Activated T-helper 1 cell treated with anti-CD3 and anti-CD28 coated beads, Interleukin-12 subunit alpha, Interleukin-12 subunit beta, Interleukin-2, Interleukin-4 antibody, amounts not matched to agents 30 ng/mL and 10 ng/mL and 1 ng/mL, durations not matched to agents 14 hours and 24 hours and 36 hours (primary cell): ENCODE measurements around the gene EGR4. TPM values are rescaled to one million over a fixed set of nuclear protein-coding genes. Genes with fewer than 3 reads are reported as not detected.
A peak's percentile ranks its signal among the peaks of the same experiment; 100 is the strongest.

Experiments
- DNase-seq: peaks from one replicate; pipeline ENCODE4 v3.0.0; 2021; ENCODE audit warnings: low spot score
- H3K27ac Mint-ChIP-seq: one replicate; pipeline ENCODE4 v1.8.0; 2021; ENCODE audit warnings: mild to moderate bottlenecking, mixed read lengths
- H3K27me3 Mint-ChIP-seq: one replicate; pipeline ENCODE4 v1.8.0; 2022; ENCODE audit warnings: mild to moderate bottlenecking, moderate library complexity, mixed read lengths; ENCODE audit not compliant: insufficient read depth
- H3K36me3 Mint-ChIP-seq: one replicate; pipeline ENCODE4 v1.8.0; 2021; ENCODE audit warnings: low read depth, mixed read lengths
- H3K4me1 Mint-ChIP-seq: one replicate; pipeline ENCODE4 v1.8.0; 2021; ENCODE audit warnings: low read depth, mixed read lengths
- H3K4me3 Mint-ChIP-seq: one replicate; pipeline ENCODE4 v1.8.0; 2021; ENCODE audit warnings: mild to moderate bottlenecking, moderate library complexity, mixed read lengths
- H3K9me3 Mint-ChIP-seq: one replicate; pipeline ENCODE4 v1.8.0; 2021; ENCODE audit warnings: mixed read lengths
- intact Hi-C: fragments of 100-400 bp; cut with micrococcal nuclease; formaldehyde crosslinking; loops from one replicate; pipeline ENCODE4 v1.15.1; 2024
- total RNA-seq: library from RNA; stranded (reverse); gene quantifications from 2 replicates; pipeline ENCODE4 v1.2.3, GENCODE V29; 2022

The EGR4 gene
- total RNA-seq, 1 donor from 2014 or later: 1.9 TPM

- Mint-ChIP-seq H3K4me3 (no peak overlapping the region), H3K27ac (no peak overlapping the region), H3K4me1 (no peaks in the 10 kb centered on the region), H3K36me3 (peaks cover 2% of the 10 kb centered on the region), H3K9me3 (no peaks in the 10 kb centered on the region), H3K27me3 (peaks cover 57% of the 10 kb centered on the region)
- DNase-seq: no peak
- intact Hi-C loops: loop anchor here (10.0 kb wide), 2 partner anchors 383 to 1357 kb away; partner anchors contain the start of genes EMX1 and SEMA4F
Observed at GRCh38 chr2:73297586-73297985, 4.2 kb upstream of the EGR4 start.

GRCh38 chr2:73297151-73297559 lies 3.8 kb upstream of the EGR4 start:
- H3K9me3 Mint-ChIP-seq: no peaks in the 10 kb centered on the region
- peaks cover 59% of the 10 kb centered on the region for H3K27me3 Mint-ChIP-seq
- H3K27ac Mint-ChIP-seq: no peak overlapping the region
- DNase-seq: no peak
- peaks cover 2% of the 10 kb centered on the region for H3K36me3 Mint-ChIP-seq
- no peaks in the 10 kb centered on the region for H3K4me1 Mint-ChIP-seq
- H3K4me3 Mint-ChIP-seq: no peak overlapping the region
- intact Hi-C loops: loop anchor here (10.0 kb wide), 2 partner anchors 382 to 1358 kb away; partner anchors contain the start of genes EMX1 and SEMA4F

- Mint-ChIP-seq H3K27me3 (peaks cover 55% of the 10 kb centered on the region), H3K4me1 (peaks cover 6% of the 10 kb centered on the region), H3K36me3 (peaks cover 2% of the 10 kb centered on the region), H3K27ac (no peak overlapping the region), H3K9me3 (no peaks in the 10 kb centered on the region), H3K4me3 (no peak overlapping the region)
- intact Hi-C loops: loop anchor here (10.0 kb wide), 2 partner anchors 381 to 1359 kb away; partner anchors contain the start of genes EMX1 and SEMA4F
- no peak for DNase-seq
Observed at GRCh38 chr2:73295751-73296400, 2.5 kb upstream of the EGR4 start.

- H3K9me3 Mint-ChIP-seq: no peaks in the 10 kb centered on the region
- peaks cover 67% of the 10 kb centered on the region for H3K27me3 Mint-ChIP-seq
- no peak overlapping the region for H3K27ac Mint-ChIP-seq
- H3K4me1 Mint-ChIP-seq: peaks cover 14% of the 10 kb centered on the region
- H3K36me3 Mint-ChIP-seq: peaks cover 2% of the 10 kb centered on the region
- no peak overlapping the region for H3K4me3 Mint-ChIP-seq
- intact Hi-C loops: loop anchor here (5.0 to 10.0 kb wide), 4 partner anchors 379 to 1663 kb away; partner anchors contain the start of genes EMX1, POLE4 and SEMA4F
- DNase-seq: no peak
Observed at GRCh38 chr2:73294239-73294638, 891 bp upstream of the EGR4 start.

GRCh38 chr2:73292906-73293533 lies 328 bp downstream of the EGR4 start:
- peak overlapping the region; percentile 25 for H3K27ac Mint-ChIP-seq
- H3K4me3 Mint-ChIP-seq: peak overlapping the region; percentile 73
- peaks cover 75% of the 10 kb centered on the region for H3K27me3 Mint-ChIP-seq
- no peaks in the 10 kb centered on the region for H3K9me3 Mint-ChIP-seq
- H3K4me1 Mint-ChIP-seq: peaks cover 14% of the 10 kb centered on the region
- intact Hi-C loops: loop anchor here (1.0 to 10.0 kb wide), 11 partner anchors 9 to 1664 kb away; partner anchors contain the start of genes ALMS1, CCT7, EMX1 and FBXO41
- H3K36me3 Mint-ChIP-seq: peaks cover 2% of the 10 kb centered on the region
- DNase-seq: no peak

GRCh38 chr2:73292316-73292905 lies 937 bp downstream of the EGR4 start:
- intact Hi-C loops: loop anchor here (2.0 to 10.0 kb wide), 6 partner anchors 180 to 1665 kb away; partner anchors contain the start of genes EMX1, POLE4, RAB11FIP5 and SEMA4F
- Mint-ChIP-seq H3K4me3 (peak overlapping the region; percentile 73), H3K4me1 (peaks cover 14% of the 10 kb centered on the region), H3K27ac (no peak overlapping the region), H3K36me3 (peaks cover 2% of the 10 kb centered on the region), H3K27me3 (peaks cover 73% of the 10 kb centered on the region), H3K9me3 (no peaks in the 10 kb centered on the region)
- no peak for DNase-seq

GRCh38 chr2:73291461-73292315 lies 1.7 kb downstream of the EGR4 start:
- intact Hi-C loops: loop anchor here (1.0 to 10.0 kb wide), 8 partner anchors 22 to 1666 kb away; partner anchors contain the start of genes EMX1, POLE4, RAB11FIP5 and SEMA4F
- no peaks in the 10 kb centered on the region for H3K9me3 Mint-ChIP-seq
- peak overlapping the region; percentile 76 for H3K4me3 Mint-ChIP-seq
- H3K36me3 Mint-ChIP-seq: peaks cover under 1% of the 10 kb centered on the region
- peaks cover 66% of the 10 kb centered on the region for H3K27me3 Mint-ChIP-seq
- H3K27ac Mint-ChIP-seq: no peak overlapping the region
- DNase-seq: no peak
- peaks cover 14% of the 10 kb centered on the region for H3K4me1 Mint-ChIP-seq

- intact Hi-C loops: loop anchor here (1.0 to 10.0 kb wide), 6 partner anchors 22 to 1666 kb away; partner anchors contain the start of genes EMX1, POLE4, SEMA4F and SMYD5
- peak overlapping the region; percentile 76 for H3K4me3 Mint-ChIP-seq
- H3K4me1 Mint-ChIP-seq: peaks cover 14% of the 10 kb centered on the region
- H3K27ac Mint-ChIP-seq: peak overlapping the region; percentile 57
- peaks cover 59% of the 10 kb centered on the region for H3K27me3 Mint-ChIP-seq
- H3K9me3 Mint-ChIP-seq: no peaks in the 10 kb centered on the region
- DNase-seq: peak; percentile 58
- no peaks in the 10 kb centered on the region for H3K36me3 Mint-ChIP-seq
Observed at GRCh38 chr2:73291093-73291460, 2.3 kb downstream of the EGR4 start.

- H3K4me1 Mint-ChIP-seq: peaks cover 23% of the 10 kb centered on the region
- no peak for DNase-seq
- no peaks in the 10 kb centered on the region for H3K36me3 Mint-ChIP-seq
- H3K27ac Mint-ChIP-seq: peak overlapping the region; percentile 40
- H3K9me3 Mint-ChIP-seq: no peaks in the 10 kb centered on the region
- H3K4me3 Mint-ChIP-seq: no peak overlapping the region
- intact Hi-C loops: loop anchor here (5.0 to 10.0 kb wide), 4 partner anchors 375 to 1667 kb away; partner anchors contain the start of genes EMX1, POLE4 and SEMA4F
- H3K27me3 Mint-ChIP-seq: peaks cover 51% of the 10 kb centered on the region
Observed at GRCh38 chr2:73290049-73290839, 3.1 kb downstream of the EGR4 start.

- H3K4me3 Mint-ChIP-seq: no peak overlapping the region
Observed at GRCh38 chr2:73289304-73289703, 4.0 kb downstream of the EGR4 start.

GRCh38 chr2:73286134-73286655 lies 7.2 kb downstream of the EGR4 start:
- peak overlapping the region; percentile 61 for H3K4me3 Mint-ChIP-seq
- H3K27ac Mint-ChIP-seq: no peak overlapping the region
- no peaks in the 10 kb centered on the region for H3K36me3 Mint-ChIP-seq

More at GRCh38 chr2:73289304-73289703, 4.0 kb downstream of the EGR4 start:
- no peaks in the 10 kb centered on the region for H3K36me3 Mint-ChIP-seq
- DNase-seq: no peak
- H3K4me1 Mint-ChIP-seq: peaks cover 27% of the 10 kb centered on the region
- intact Hi-C loops: no loop called here
- no peaks in the 10 kb centered on the region for H3K9me3 Mint-ChIP-seq
- no peak overlapping the region for H3K27ac Mint-ChIP-seq
- peaks cover 42% of the 10 kb centered on the region for H3K27me3 Mint-ChIP-seq

More at GRCh38 chr2:73286134-73286655, 7.2 kb downstream of the EGR4 start:
- Mint-ChIP-seq H3K27me3 (peaks cover 30% of the 10 kb centered on the region), H3K9me3 (no peaks in the 10 kb centered on the region), H3K4me1 (peaks cover 29% of the 10 kb centered on the region)
- DNase-seq: no peak
- intact Hi-C loops: no loop called here
